K562 (cell line): ENCODE measurements around the gene TRAF7. TPM values are rescaled to one million over a fixed set of nuclear protein-coding genes. Genes with fewer than 3 reads are reported as not detected.

Experiments
- ATAC-seq: fragments of 200-7000 bp; cut with Tn5 transposase; 3 replicates; pipeline ENCODE4 v1.9.1; 2020; ENCODE audit warnings: moderate library complexity
- BruUV-seq: library from RNA; stranded (reverse); fragments of 400-500 nt; replicated peaks from 2 replicates; lab custom pipeline; 2021; lab: Mats Ljungman, UMichigan
- CTCF ChIA-PET: fragments of 300-600 bp; formaldehyde crosslinking; extraction: SDS; loops from one replicate; lab custom pipeline; 2021; ENCODE audit warnings: low intra/inter-chr PET ratio; lab: Yijun Ruan, JAX
- POLR2A ChIA-PET: fragments of 300-600, 350-650 bp; sonication (Branson Sonifier 250); formaldehyde crosslinking; extraction: SDS; loops from one replicate; lab custom pipeline; 2021; ENCODE audit warnings: antibody characterized with exemption, inconsistent platforms; lab: Yijun Ruan, JAX
- DNase-seq, 4 experiments: peaks; one replicate each; pipeline versions ENCODE4 v3.0.0 to v3.0.0-alpha.2; 2011 to 2018; ENCODE audit warnings: low spot score in 3 of 4, mixed read lengths in 3 of 4; ENCODE audit errors: extremely low read depth in 1 of 4
- FAIRE-seq: peaks from 2 replicates; lab custom pipeline; 2011; peaks lifted over from hg19 to GRCh38; lab: Jason Lieb, UNC
- H2AFZ ChIP-seq: 2 replicates; pipeline ENCODE4 v1.6.0; 2011; ENCODE audit warnings: low read depth, low read length, control low read depth, inconsistent platforms
- H3K27ac ChIP-seq: fragments of 200-600 bp; 3 replicates; pipeline ENCODE4 v1.8.0; 2011; ENCODE audit warnings: low read depth, mild to moderate bottlenecking, control low read depth, inconsistent platforms, low read length, moderate library complexity, mixed read lengths; ENCODE audit errors: extremely low read depth
- H3K27me3 ChIP-seq, 2 experiments: fragments of 300-600 bp in 1 of 2; 2 replicates in 1 of 2; 3 replicates in 1 of 2; pipeline versions ENCODE4 v1.6.0 to v1.8.0; 2011; ENCODE audit warnings: inconsistent platforms in 2 of 2, low read length in 2 of 2, mild to moderate bottlenecking in 1 of 2, mixed read lengths in 1 of 2, moderate library complexity in 1 of 2; ENCODE audit not compliant: control insufficient read depth in 2 of 2, insufficient read depth in 2 of 2
- H3K36me3 ChIP-seq: fragments of 300-600 bp; 3 replicates; pipeline ENCODE4 v1.8.0; 2011; ENCODE audit warnings: mild to moderate bottlenecking, low read length, inconsistent platforms; ENCODE audit not compliant: control insufficient read depth, insufficient read depth
- H3K4me1 ChIP-seq, 2 experiments: fragments of 200-600 bp in 1 of 2; replicated peaks in 1 of 2; 2 replicates in 1 of 2; 3 replicates in 1 of 2; pipeline versions ENCODE4 v1.5.1 to v1.8.0; 2011; ENCODE audit warnings: inconsistent platforms in 2 of 2, low read length in 2 of 2, mild to moderate bottlenecking in 1 of 2, mixed read lengths in 1 of 2, moderate library complexity in 1 of 2; ENCODE audit not compliant: control insufficient read depth in 2 of 2, insufficient read depth in 2 of 2
- H3K4me2 ChIP-seq: 2 replicates; pipeline ENCODE4 v1.6.1; 2011; ENCODE audit warnings: low read length, control low read depth, inconsistent platforms, mixed read lengths; ENCODE audit not compliant: insufficient read depth
- H3K4me3 ChIP-seq: fragments of 200-600 bp; sonication (generic), shearing (Covaris generic); 2 replicates; pipeline ENCODE4 v1.5.1; 2016; ENCODE audit warnings: control low read depth, inconsistent platforms
- H3K79me2 ChIP-seq: fragments of 200-600 bp; 3 replicates; pipeline ENCODE4 v1.8.0; 2011; ENCODE audit warnings: low read length, inconsistent platforms; ENCODE audit not compliant: control insufficient read depth, insufficient read depth
- H3K9ac ChIP-seq, 2 experiments: 2 replicates each; pipeline versions ENCODE4 v1.6.0 to v1.6.1; 2011; ENCODE audit warnings: low read depth in 2 of 2, low read length in 2 of 2, control low read depth in 1 of 2, inconsistent platforms in 1 of 2, mild to moderate bottlenecking in 1 of 2, mixed read lengths in 1 of 2; ENCODE audit not compliant: insufficient read depth in 1 of 2
- H3K9me1 ChIP-seq: one replicate; pipeline ENCODE4 v1.6.0; 2011; ENCODE audit warnings: inconsistent platforms, mild to moderate bottlenecking, low read length, moderate library complexity; ENCODE audit not compliant: control insufficient read depth, insufficient read depth
- H3K9me3 ChIP-seq: replicated peaks from 2 replicates; pipeline ENCODE4 v1.5.1; 2011; ENCODE audit warnings: low read depth, low read length, inconsistent platforms; ENCODE audit not compliant: control insufficient read depth, insufficient read depth
- H4K20me1 ChIP-seq: replicated peaks from 2 replicates; pipeline ENCODE4 v1.6.1; 2011; ENCODE audit warnings: low read length, inconsistent platforms, mixed read lengths; ENCODE audit not compliant: control insufficient read depth, insufficient read depth
- ARID1B ChIP-seq: fragments of 450-650 bp; IDR thresholded peaks from 2 replicates; pipeline ENCODE4 v1.6.1; 2016; ENCODE audit warnings: antibody characterized with exemption, mild to moderate bottlenecking, inconsistent platforms
- CC2D1A ChIP-seq: fragments of 450-650 bp; IDR thresholded peaks from 2 replicates; pipeline ENCODE4 v1.6.1; 2017; ENCODE audit warnings: mild to moderate bottlenecking
- CEBPG ChIP-seq, 3 experiments: fragments of 200-800 bp in 1 of 3; sonication (Bioruptor generic) in 1 of 3; sonication (generic) in 1 of 3; formaldehyde crosslinking in 1 of 3; IDR thresholded peaks in 2 of 3; conservative IDR thresholded peaks in 1 of 3; 2 replicates each; pipeline versions ENCODE4 v1.6.1 to v1.8.0; 2016 to 2022; ENCODE audit warnings: missing compliant biosample characterization in 2 of 3, missing genetic modification characterization in 2 of 3, mild to moderate bottlenecking in 1 of 3, missing genetic modification reagents in 1 of 3
- CTCF ChIP-seq, 3 experiments: IDR thresholded peaks in 2 of 3; conservative IDR thresholded peaks in 1 of 3; 2 replicates each; pipeline ENCODE4 v1.5.1; 2011 to 2012; ENCODE audit warnings: low read length in 3 of 3, mild to moderate bottlenecking in 3 of 3, control low read depth in 2 of 3, improper control_type of control experiment in 1 of 3, inconsistent platforms in 1 of 3, low read depth in 1 of 3, mixed read lengths in 1 of 3, moderate library complexity in 1 of 3; ENCODE audit not compliant: insufficient read depth in 2 of 3
- MAFK ChIP-seq: IDR thresholded peaks from 2 replicates; pipeline ENCODE4 v1.6.1; 2011; ENCODE audit warnings: low read length, improper control_type of control experiment
- MIER1 ChIP-seq: fragments of 450-650 bp; IDR thresholded peaks from 2 replicates; pipeline ENCODE4 v1.6.1; 2016; ENCODE audit warnings: antibody characterized with exemption, mild to moderate bottlenecking, low read depth
- NCOA1 ChIP-seq: fragments of 450-650 bp; IDR thresholded peaks from 2 replicates; pipeline ENCODE4 v1.6.1; 2016; ENCODE audit warnings: low read depth
- NFE2 ChIP-seq: IDR thresholded peaks from 2 replicates; pipeline ENCODE4 v1.6.1; 2014; ENCODE audit warnings: antibody characterized with exemption, low read depth
- SOX6 ChIP-seq: fragments of 450-650 bp; IDR thresholded peaks from 2 replicates; pipeline ENCODE4 v1.6.1; 2014; ENCODE audit warnings: mild to moderate bottlenecking
- SREBF2 ChIP-seq: sonication (generic); formaldehyde crosslinking; IDR thresholded peaks from 2 replicates; pipeline ENCODE4 v1.4.0; 2020; ENCODE audit warnings: mild to moderate bottlenecking, missing genetic modification reagents
- SUPT5H ChIP-seq: fragments of 450-650 bp; IDR thresholded peaks from 2 replicates; pipeline ENCODE4 v1.6.1; 2016
- ZBED1 ChIP-seq: IDR thresholded peaks from 2 replicates; pipeline ENCODE4 v1.6.1; 2014
- ZNF655 ChIP-seq: fragments of 250-450 bp; sonication (Bioruptor Pico); IDR thresholded peaks from 2 replicates; pipeline ENCODE4 v1.5.0; 2021
- WGBS: fragments of 100-300 bp; shearing (Covaris generic); methylation state at CpG from one replicate; pipeline ENCODE4 v1.1.6; 2016; ENCODE audit warnings: low coverage, mixed read lengths; ENCODE audit not compliant: insufficient coverage; ENCODE audit errors: missing lambda C conversion rate; 5-methylcytosine and 5-hydroxymethylcytosine counted together
- in situ Hi-C: fragments of 300-500 bp; cut with MboI; formaldehyde crosslinking; loops from 4 replicates; pipeline ENCODE4 v1.15.0; 2018; ENCODE audit warnings: inconsistent platforms, mixed read lengths
- intact Hi-C: fragments of 100-400 bp; cut with micrococcal nuclease; formaldehyde crosslinking; loops from 2 replicates; pipeline ENCODE4 v1.14.2; 2022
- polyA plus RNA-seq, 8 experiments: library from polyadenylated mRNA; depleted of rRNA in 4 of 8; stranded (reverse) in 5 of 8; unstranded in 3 of 8; fragments of >200 nt; fragmentation: Nextera tagmentation in 2 of 8; fragmentation: Illumina TruSeq in 1 of 8; extraction: Ambion mirVana in 2 of 8; extraction: Trizol in 1 of 8; gene quantifications; 2 replicates each; pipeline versions ENCODE4 v1.2.1 to v1.2.3, GENCODE V29; 2011 to 2014; ENCODE audit warnings: inconsistent platforms in 1 of 8, missing spikeins in 1 of 8
- total RNA-seq, 7 experiments: library from RNA; depleted of rRNA in 6 of 7; stranded (reverse); fragments of >200 nt in 6 of 7; fragmentation: Illumina TruSeq in 2 of 7; extraction: Trizol in 2 of 7; gene quantifications; 2 replicates each; pipeline versions ENCODE4 v1.2.1 to v1.2.3, GENCODE V29; 2011 to 2021; ENCODE audit warnings: low replicate concordance in 1 of 7
- TF ChIP-seq, protein P1 (sequence below): sonication (generic); IDR thresholded peaks from 2 replicates; pipeline ENCODE4 v1.6.1; 2016

TRAF7 gene
- total and polyA plus RNA-seq, 9 of the 15 experiments (the other 6 are each of a cell fraction or from before 2014, with no cell fraction given): 1.1 to 113 (median 41.6) TPM

- Histone ChIP-seq H3K27me3 (no peaks in the 10 kb centered on the region), H3K9me3 (no peaks in the 10 kb centered on the region), H3K9me1 (no peaks in the 10 kb centered on the region), H3K79me2 (peaks cover 47% of the 10 kb centered on the region), H3K27ac (peak within 1 kb of the TSS; percentile 82), H2AFZ (peak within 1 kb of the TSS; percentile 83), H4K20me1 (peaks cover 11% of the 10 kb centered on the region), H3K36me3 (peaks cover 32% of the 10 kb centered on the region; the same call in 1 of the 3 replicates), H3K4me1 (peaks cover 11 to 59% of the 10 kb centered on the region in 2 experiments; a peak in 3 of 5 replicates), H3K4me2 (peak within 1 kb of the TSS; percentile 77), H3K4me3 (peak within 1 kb of the TSS; percentile 87), H3K9ac (peak within 1 kb of the TSS; percentile 91 to 98)
- CTCF ChIA-PET: no interaction called here
- peak; percentile 94 to 100 (median 96) for DNase-seq
- in situ Hi-C loops: no loop called here
- no TSS peak for BruUV-seq
- peak; percentile 94 for ATAC-seq
- intact Hi-C loops: loop anchor here (1.0 kb wide), 1 partner anchor 28 kb away; the partner anchor contains the start of gene ECI1
- POLR2A ChIA-PET: interaction anchor here (0.6 to 5.0 kb wide), 9 partner anchors 9 to 259 kb away, joined by 3 to 29 read pairs (median 5); partner anchors contain the start of genes BRICD5, ECI1, PGP and RPS2
- under 1% methylated on average over 46 of the region's 82 CpGs for WGBS
- FAIRE-seq: peak; percentile 96
- TF ChIP-seq CC2D1A: no peak
- TF ChIP-seq ARID1B: no peak
- peak; percentile 20; the same call in 1 of the 2 replicates for TF ChIP-seq MAFK
- 0 out of 6 replicates have a peak, but pooled peaks of 1 of the 3 experiments have one; percentile 1 for TF ChIP-seq CTCF (IDR thresholded peaks at IDR 0.05 in 2 of 3, conservative IDR thresholded peaks at IDR 0.05 in 1 of 3; ENCODE audit: insufficient read depth in 2 of 3, low read depth in 1 of 3, low read length in 3 of 3)
- peak; percentile 8; the same call in 1 of the 2 replicates for TF ChIP-seq NFE2
- TF ChIP-seq SUPT5H: peak; percentile 93
- no peak for TF ChIP-seq SREBF2
- TF ChIP-seq, protein P1, sequence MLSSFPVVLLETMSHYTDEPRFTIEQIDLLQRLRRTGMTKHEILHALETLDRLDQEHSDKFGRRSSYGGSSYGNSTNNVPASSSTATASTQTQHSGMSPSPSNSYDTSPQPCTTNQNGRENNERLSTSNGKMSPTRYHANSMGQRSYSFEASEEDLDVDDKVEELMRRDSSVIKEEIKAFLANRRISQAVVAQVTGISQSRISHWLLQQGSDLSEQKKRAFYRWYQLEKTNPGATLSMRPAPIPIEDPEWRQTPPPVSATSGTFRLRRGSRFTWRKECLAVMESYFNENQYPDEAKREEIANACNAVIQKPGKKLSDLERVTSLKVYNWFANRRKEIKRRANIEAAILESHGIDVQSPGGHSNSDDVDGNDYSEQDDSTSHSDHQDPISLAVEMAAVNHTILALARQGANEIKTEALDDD: no peak
- no peak for TF ChIP-seq ZBED1
- no peak for TF ChIP-seq SOX6
- no peak for TF ChIP-seq ZNF655
- no peak for TF ChIP-seq MIER1
- TF ChIP-seq CEBPG (CRISPR knock-in tag; IDR thresholded peaks at IDR 0.05): peak; percentile 98
- peak; percentile 93 to 95 for TF ChIP-seq CEBPG (tag; conservative IDR thresholded peaks at IDR 0.05 in 1 of 2, IDR thresholded peaks at IDR 0.05 in 1 of 2)
- no peak for TF ChIP-seq NCOA1
Measured at GRCh38 chr16:2223221-2223941, 67.8 kb downstream of the TRAF7 start, which contains the start of gene E4F1. Gene E4F1, plus strand, starts transcription at chr16:2223591. Its CDS starts 23 bp downstream, at chr16:2223614.
